Left renal pelvis (tissue), 4 donors: ENCODE data around the gene ZNF91. TPM values are rescaled to one million over a fixed set of nuclear protein-coding genes. Genes with fewer than 3 reads are reported as not detected.
"Not testable (repeated sequence)": the region's sequence is repeated elsewhere in the genome, so short reads cannot be mapped to it uniquely, and the experiment has no call there.

Experiments used
- DNase-seq, 4 donors: peaks; one replicate each; pipeline ENCODE4 v3.0.0-alpha.2; 2013; ENCODE audit warnings: low read depth in 4 of 4, low spot score in 3 of 4
- polyA plus RNA-seq, 4 donors: library from polyadenylated mRNA; unstranded; fragments of 120-200 nt; gene quantifications; one replicate each; pipeline ENCODE4 v1.2.1, GENCODE V29; 2013; ENCODE audit not compliant: insufficient read length in 4 of 4

Gene ZNF91
- 10 to 100 TPM; 51.1 to 70.8 (median 65.1) TPM for polyA plus RNA-seq

- peak; percentile 91 to 95 (median 94) for DNase-seq
Observed at GRCh38 chr19:23395041-23395721, at the start of gene ZNF91. TSS of gene ZNF91 (minus strand) at chr19:23395471. CDS start at chr19:23395354, 117 bp downstream.

DNA sequence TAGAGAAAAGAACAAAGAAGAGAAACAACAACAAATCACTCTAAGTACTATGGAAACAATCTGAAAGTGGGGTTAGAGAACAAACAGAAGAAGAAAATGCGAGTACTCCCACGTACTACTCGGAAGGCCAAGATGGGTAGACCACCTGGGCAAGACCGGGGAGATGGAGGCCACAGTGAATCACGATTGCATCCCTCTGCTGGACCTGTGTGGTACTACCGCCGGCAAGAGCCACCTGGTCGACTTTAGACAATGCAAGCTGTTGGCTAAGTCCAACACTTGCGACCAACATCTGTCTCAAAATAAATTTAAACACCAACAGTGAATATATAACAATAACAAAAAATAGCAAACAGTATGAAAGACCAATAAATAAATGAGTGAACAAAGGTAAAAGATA, 45.5 kb upstream of the ZNF91 start:
- DNase-seq, result no peak

DNA sequence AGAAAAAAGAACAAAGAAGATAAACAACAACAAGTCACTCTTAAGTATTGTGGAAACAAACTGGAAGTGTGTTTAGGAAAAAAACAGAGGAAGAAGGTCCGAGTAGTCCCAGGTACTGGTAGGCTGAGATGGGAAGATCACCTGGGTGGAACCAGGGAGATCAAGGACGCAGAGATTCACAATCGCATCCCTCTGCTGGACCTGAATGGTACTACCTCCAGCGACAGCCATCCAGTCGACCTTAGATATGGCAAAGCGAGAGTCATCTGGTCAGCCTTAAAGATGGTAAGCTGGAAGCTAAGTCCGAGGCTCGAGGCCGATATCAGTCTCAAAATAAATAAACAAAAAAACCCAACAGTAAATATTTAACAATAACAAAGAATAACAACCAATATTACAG, 44.9 kb upstream of the ZNF91 start:
- no peak for DNase-seq

DNA sequence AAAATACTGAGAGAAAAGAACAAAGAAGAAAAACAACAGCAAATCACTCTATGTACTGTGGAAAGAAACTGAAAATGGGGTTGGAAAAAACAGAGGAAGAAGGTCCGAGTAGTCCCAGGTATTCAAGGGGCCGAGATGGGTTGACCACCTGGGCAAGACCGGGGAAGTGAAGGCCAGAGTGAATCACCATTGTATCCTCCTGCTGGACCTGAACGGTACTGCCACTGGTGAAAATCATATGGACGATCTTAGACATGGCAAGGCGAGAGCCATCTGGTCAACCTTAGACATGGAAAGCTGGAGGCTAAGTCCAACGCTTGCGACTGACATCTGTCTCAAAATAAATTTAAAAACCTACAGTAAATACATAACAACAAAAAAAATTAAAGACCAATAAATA, 44.4 kb upstream of the ZNF91 start:
- no peak for DNase-seq

- DNase-seq, result no peak
Observed at GRCh38 chr19:23437901-23438300, 42.6 kb upstream of the ZNF91 start.

- DNase-seq, result no peak
Observed at GRCh38 chr19:23436944-23437343, 41.7 kb upstream of the ZNF91 start.

GRCh38 chr19:23436318-23436717, 41.0 kb upstream of the ZNF91 start:
- DNase-seq, result no peak

DNA sequence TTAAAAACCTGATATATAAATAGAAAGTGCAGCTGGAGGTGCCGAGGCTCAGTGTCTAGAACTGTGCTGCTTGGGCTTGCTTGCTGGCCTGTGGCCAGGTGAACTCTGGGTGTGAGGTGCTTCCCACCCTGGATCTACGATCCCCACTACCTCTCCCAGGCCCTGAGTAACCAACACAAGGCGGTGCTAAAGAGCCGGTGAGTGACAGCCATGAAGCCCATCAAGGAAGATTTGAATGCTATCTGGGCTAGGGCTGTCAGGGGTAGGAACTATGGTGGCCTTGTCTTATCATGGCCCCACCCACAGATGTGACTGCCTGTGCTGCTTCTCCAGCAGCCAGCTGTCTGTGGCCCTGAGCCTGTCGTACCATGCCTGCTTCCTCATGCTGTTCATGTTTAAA, 25.6 kb upstream of the ZNF91 start:
- no peak for DNase-seq

- DNase-seq, result not testable (repeated sequence)
Observed at GRCh38 chr19:23419261-23419660, 24.0 kb upstream of the ZNF91 start.

DNA sequence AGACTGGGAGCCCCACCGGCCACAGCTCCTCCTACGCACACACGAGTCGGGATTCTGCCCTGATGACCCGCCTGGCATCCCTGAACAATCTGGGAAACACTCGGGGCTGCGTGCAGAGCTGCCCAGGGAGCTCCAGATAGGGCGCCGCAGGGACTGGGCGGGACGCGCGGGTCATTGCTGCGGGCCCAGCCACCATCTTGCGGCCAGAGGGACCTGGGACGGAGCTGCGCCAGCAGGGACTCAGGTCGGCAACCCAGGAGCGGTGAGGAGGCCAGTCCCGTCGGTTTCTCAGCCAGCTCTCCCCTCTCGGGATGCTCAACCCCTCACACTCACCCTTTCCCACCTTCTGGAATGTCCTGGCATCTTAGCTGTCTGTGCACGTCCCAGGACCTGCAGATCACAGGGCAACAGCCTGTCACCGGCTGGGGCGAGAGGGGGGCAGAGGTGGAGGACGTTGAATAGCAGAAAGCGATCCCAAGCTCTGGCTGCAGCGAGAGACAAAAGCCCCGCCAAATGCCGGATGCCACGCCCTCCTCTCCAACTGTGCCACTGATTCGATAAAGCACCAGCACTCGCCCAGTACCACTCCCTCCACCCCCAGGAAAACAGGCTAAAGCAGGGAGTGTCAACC, 20.4 kb upstream of the ZNF91 start:
- peak in 1 of 4 donors; percentile 50 for DNase-seq

DNA sequence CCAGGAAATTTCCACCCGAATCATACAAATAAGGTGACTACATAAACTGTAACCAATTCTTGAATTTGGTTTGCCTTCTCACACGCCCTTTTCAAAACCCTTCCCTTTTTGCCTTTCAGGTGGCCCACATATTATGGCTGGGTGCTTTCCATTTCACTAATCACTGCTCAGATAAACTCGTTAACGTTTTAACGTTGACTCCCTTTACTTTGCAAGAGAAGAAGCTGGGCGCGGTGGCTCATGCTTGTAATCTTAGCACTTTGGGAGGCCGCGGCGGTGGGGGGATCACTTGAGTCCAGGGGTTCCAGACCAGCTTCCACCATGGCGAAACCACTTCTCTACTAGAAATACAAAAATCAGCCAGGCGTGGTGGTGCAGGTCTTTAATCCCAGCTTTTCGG, 19.8 kb upstream of the ZNF91 start:
- no peak for DNase-seq

DNA sequence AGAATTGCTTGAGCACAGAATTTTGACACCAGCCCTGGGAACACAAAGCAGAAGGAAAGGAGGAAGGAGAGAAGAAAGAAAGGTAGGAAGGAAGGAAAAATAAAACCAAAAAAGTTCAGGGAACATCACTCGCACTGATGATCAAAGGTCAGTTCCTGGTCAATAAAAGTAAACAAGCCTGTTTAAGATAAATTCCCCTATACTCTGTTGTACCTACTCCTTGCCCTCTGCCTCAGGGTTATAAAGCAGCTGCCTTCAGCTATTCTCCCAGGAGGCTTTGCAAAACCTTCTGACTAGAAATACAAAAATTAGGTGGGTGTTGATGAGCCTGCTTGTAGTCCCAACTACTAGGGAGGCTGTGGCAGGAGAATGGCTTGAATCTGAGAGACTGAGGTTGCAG, 14.9 kb upstream of the ZNF91 start:
- DNase-seq, result no peak

GRCh38 chr19:23409392-23410048, 14.2 kb upstream of the ZNF91 start:
- no peak for DNase-seq

GRCh38 chr19:23407616-23408133, 12.4 kb upstream of the ZNF91 start:
- no peak for DNase-seq

GRCh38 chr19:23406721-23407120, 11.4 kb upstream of the ZNF91 start:
- no peak for DNase-seq

GRCh38 chr19:23406091-23406490, 10.8 kb upstream of the ZNF91 start:
- DNase-seq, result no peak

DNA sequence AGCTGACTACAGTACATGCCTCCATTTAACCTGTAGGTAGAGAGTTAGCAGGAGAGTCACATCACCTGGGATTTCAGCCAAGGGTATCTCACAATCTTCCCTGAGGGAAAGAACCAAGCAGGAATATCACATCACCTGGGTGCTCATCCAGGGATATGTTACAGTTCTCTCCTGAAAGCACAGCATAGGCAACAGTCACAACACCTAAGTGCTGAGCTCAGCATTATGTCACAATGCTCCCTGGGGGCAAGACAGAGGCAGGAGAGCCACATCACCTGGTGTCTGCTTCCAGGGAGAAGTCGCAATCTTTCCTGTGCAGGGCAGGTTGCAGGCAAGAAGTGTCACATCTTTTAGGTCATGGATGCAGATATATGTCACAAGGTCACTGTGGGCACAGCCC, 9.4 kb upstream of the ZNF91 start:
- DNase-seq, result no peak

GRCh38 chr19:23403581-23404324, 8.5 kb upstream of the ZNF91 start:
- DNase-seq, result no peak

DNA sequence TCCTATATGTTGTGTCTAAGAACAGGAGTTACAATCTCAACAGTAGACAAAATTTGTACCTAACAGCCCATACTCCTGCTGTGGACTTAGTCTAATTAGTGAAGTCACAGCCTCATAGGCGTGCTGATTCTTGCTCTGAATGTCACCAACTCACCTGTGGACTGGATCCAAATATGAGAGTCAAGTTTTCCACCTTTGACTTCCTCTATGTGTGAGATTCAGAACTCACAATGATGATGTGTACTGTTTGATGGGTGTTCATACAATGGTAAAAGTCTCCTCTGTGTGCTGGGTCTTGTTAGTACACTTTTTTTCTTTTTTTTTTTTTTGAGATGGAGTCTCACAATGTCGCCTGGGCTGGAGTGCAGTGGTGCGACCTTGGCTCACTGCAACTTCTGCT, 7.8 kb upstream of the ZNF91 start:
- DNase-seq, result no peak

- DNase-seq, result no peak
Observed at GRCh38 chr19:23402388-23402787, 7.1 kb upstream of the ZNF91 start.

- no peak for DNase-seq
Observed at GRCh38 chr19:23401086-23401610, 5.9 kb upstream of the ZNF91 start.
